ENCODE measurements around the gene PLEKHA6.

Gene PLEKHA6

DNA sequence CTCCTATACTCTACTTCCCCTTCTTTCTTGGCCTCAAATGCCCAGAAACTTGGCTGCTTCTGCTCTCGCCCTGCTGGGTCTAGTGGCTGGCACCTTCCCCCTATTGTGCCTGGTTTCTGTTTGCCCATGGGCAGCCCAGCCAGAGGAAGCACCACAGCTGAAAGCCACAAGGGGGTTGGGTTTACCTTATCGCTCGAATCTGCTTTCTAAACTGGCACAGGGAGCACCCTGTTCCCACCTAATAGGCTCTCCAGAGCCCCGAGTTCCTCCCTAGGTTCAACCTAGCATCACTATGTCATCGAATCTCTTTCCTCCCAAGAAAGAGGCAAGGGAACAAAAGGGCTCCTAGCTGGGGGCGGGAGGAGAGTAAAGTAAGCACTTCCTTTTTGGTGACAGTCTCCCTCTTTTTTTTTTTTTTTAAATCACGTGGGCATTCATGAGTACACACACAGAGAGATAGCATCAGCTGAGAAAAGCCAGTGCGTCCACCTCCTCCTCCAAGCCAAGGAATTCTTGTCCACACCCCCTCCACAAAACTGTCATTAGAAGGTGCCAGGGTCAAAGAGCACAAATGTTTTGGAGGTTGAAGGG is 72.8 kb downstream of the PLEKHA6 start:
- Histone ChIP-seq H2AFZ (ENCODE audit: low read depth, low read length) (no peak overlapping the region), H3K4me3 (ENCODE audit: low read length) (no peak overlapping the region), H3K27me3 (ENCODE audit: insufficient read depth, low read length) (no peaks in the 10 kb centered on the region), H3K9me3 (ENCODE audit: low read length) (no peaks in the 10 kb centered on the region), H3K4me1 (ENCODE audit: insufficient read depth, low read length) (peaks cover 40% of the 10 kb centered on the region), H3K36me3 (ENCODE audit: insufficient read depth, low read length) (peaks cover 1% of the 10 kb centered on the region)

DNA sequence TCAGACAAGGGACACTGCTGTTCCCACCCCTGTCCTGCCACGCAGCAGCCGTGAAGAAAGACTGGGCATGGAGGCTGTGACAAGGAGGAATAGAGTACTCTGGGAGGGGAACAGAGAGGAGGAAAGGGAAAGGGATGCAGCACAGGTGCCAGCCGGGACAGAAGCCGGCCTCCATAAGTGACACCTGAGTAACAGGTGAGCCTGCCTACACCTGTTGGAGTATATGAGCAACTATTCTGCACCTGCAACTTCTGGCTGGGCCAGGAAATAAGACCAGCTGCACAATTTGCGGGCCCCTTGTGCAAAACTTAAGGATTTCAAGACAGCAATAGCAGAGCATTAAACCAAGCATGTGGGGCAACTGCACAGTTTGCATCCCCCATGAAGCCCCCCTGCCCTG is 73.4 kb downstream of the PLEKHA6 start:
- Histone ChIP-seq H3K9me3 (ENCODE audit: low read length) (no peaks in the 10 kb centered on the region), H3K36me3 (ENCODE audit: insufficient read depth, low read length) (no peaks in the 10 kb centered on the region), H3K4me1 (ENCODE audit: insufficient read depth, low read length) (peaks cover 40% of the 10 kb centered on the region), H2AFZ (ENCODE audit: low read depth, low read length) (no peak overlapping the region), H3K27me3 (ENCODE audit: insufficient read depth, low read length) (no peaks in the 10 kb centered on the region), H3K4me3 (ENCODE audit: low read length) (no peak overlapping the region)

DNA sequence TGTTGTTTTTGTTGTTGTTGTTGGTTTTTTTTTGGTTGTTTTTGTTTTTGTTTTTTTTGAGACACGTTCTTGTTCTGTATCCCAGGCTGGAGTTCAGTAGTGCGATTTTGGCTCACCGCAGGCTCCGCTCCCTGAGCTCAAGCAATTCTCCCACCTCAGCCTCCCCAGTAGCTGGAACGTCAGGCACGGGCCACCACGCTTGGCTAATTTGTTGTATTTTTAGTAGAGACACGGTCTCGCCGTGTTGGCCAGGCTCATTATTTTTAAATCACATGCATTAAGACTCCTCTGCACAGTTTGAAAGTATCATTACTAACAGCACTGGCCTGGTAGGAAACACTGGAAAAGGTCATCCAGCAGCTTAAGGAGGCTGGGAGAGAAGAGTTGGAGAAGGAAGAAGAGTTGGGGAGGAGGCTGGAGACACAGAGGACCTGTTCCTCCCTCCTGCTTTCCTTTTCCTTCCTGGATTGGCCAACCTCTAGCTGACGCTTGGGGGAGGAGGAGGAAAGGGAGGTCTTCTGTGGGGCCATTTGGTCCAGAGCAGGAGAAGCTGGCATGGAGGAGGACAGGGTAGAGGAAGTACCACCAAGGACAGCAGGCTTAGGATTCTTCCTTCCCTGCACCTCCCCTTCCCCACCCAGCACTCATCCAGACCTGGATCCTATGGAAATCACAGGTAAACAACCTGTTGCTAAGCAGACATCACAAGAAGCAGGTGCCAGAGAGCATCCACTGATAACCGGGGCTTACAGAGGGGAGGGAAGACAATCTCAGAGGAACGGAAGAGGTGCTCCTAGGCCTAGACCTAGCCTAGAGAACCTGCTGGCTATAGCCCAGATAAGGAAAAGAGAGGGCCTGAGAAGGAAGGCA is 74.1 kb downstream of the PLEKHA6 start:
- Histone ChIP-seq H3K4me1 (ENCODE audit: insufficient read depth, low read length) (peaks cover 40% of the 10 kb centered on the region), H3K27me3 (ENCODE audit: insufficient read depth, low read length) (no peaks in the 10 kb centered on the region), H2AFZ (ENCODE audit: low read depth, low read length) (no peak overlapping the region), H3K4me3 (ENCODE audit: low read length) (no peak overlapping the region), H3K36me3 (ENCODE audit: insufficient read depth, low read length) (no peaks in the 10 kb centered on the region), H3K9me3 (ENCODE audit: low read length) (no peaks in the 10 kb centered on the region)

DNA sequence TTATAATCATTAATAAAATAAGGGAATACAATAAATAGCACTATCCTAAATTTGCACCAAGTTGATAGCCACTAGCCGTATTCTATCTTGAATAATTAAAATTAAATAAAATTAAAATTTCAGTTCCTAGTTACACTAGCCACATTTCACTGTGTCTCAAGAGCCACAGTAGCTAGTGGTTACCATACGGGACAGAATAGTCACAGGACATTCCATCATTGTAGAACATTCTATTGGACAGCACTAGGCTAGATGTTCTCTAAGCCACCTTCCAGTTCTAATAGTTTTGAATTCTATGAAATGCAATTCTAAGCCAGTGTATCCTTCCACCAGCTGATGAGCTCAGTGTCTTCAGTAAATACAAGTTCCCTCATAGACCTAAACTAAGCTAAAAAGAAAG is 74.8 kb downstream of the PLEKHA6 start:
- Histone ChIP-seq H3K36me3 (ENCODE audit: insufficient read depth, low read length) (no peaks in the 10 kb centered on the region), H3K9me3 (ENCODE audit: low read length) (no peaks in the 10 kb centered on the region), H2AFZ (ENCODE audit: low read depth, low read length) (no peak overlapping the region), H3K4me1 (ENCODE audit: insufficient read depth, low read length) (peaks cover 40% of the 10 kb centered on the region), H3K4me3 (ENCODE audit: low read length) (no peak overlapping the region), H3K27me3 (ENCODE audit: insufficient read depth, low read length) (no peaks in the 10 kb centered on the region)

DNA sequence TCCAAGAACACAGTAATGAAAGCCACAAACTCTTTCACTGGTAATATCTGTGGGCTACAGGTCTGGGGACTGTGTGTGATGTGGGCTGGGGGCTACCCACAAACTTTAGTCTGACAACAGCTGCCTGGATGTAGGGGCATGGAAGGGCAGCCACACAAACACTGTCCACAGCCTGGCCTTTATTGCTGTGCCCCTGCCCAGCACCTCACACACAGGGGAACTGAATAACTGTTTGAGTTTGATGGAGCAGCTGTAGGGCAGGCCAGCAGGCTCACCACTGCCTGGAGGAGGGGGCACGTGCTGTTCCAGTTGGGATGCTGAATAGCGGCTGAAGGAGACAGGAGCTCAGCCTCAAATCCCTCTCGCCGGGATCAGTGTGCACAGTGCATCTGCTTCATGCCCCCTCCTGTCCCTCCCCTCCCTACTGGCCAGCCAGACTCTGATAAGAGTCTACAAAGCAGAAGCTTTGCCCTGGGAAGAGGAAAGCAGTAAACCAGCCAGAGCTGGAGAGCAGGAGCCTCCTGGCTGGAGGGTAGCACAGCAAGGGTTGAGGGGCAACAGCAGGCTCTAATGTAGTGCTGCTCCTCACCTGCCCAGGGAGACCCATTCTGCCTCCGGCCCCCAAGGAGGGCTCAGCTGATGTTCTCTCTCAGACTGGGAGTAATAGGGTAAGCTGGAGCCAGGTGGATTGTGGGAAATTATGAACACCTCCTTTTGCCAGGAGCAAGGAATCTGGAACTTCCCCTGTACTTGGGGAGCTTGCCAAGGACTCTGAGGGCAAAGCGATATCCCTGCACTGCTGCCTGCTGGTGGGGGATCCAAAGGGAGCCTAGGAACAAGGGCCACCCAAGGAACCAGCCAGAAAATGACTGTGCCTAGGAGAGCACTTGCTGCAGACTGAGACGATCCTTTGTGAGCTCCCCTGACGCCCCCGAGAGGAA is 75.7 kb downstream of the PLEKHA6 start:
- Histone ChIP-seq H3K36me3 (ENCODE audit: insufficient read depth, low read length) (no peaks in the 10 kb centered on the region), H3K27me3 (ENCODE audit: insufficient read depth, low read length) (no peaks in the 10 kb centered on the region), H3K4me1 (ENCODE audit: insufficient read depth, low read length) (peaks cover 40% of the 10 kb centered on the region), H3K4me3 (ENCODE audit: low read length) (no peak overlapping the region), H2AFZ (ENCODE audit: low read depth, low read length) (no peak overlapping the region), H3K9me3 (ENCODE audit: low read length) (no peaks in the 10 kb centered on the region)

DNA sequence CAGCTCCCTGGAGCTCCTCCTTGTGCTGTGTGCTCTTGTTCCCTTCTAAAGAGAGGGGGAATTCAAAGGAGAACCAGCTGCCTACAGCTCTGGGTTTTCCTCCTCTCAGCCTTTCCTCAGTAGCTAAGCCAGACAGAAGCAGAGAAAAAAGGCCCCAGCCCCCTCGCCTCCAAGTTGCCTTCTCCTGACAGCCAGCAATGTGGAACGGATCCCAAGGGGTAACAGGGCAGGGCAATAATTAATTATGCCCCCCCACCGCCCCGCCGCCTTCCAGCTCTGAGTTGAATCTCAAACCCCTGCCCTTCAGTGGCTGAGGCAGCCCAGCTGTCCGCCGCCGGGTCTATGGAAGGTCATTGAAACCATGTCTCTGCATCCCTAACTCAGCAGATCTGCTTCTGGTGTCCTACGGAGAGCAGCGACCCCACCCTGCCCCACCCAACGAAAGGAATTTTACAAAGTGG is 76.9 kb downstream of the PLEKHA6 start:
- Histone ChIP-seq H3K9me3 (ENCODE audit: low read length) (no peaks in the 10 kb centered on the region), H3K36me3 (ENCODE audit: insufficient read depth, low read length) (no peaks in the 10 kb centered on the region), H3K4me3 (ENCODE audit: low read length) (no peak overlapping the region), H3K27me3 (ENCODE audit: insufficient read depth, low read length) (no peaks in the 10 kb centered on the region), H2AFZ (ENCODE audit: low read depth, low read length) (no peak overlapping the region), H3K4me1 (ENCODE audit: insufficient read depth, low read length) (peaks cover 32% of the 10 kb centered on the region)

DNA sequence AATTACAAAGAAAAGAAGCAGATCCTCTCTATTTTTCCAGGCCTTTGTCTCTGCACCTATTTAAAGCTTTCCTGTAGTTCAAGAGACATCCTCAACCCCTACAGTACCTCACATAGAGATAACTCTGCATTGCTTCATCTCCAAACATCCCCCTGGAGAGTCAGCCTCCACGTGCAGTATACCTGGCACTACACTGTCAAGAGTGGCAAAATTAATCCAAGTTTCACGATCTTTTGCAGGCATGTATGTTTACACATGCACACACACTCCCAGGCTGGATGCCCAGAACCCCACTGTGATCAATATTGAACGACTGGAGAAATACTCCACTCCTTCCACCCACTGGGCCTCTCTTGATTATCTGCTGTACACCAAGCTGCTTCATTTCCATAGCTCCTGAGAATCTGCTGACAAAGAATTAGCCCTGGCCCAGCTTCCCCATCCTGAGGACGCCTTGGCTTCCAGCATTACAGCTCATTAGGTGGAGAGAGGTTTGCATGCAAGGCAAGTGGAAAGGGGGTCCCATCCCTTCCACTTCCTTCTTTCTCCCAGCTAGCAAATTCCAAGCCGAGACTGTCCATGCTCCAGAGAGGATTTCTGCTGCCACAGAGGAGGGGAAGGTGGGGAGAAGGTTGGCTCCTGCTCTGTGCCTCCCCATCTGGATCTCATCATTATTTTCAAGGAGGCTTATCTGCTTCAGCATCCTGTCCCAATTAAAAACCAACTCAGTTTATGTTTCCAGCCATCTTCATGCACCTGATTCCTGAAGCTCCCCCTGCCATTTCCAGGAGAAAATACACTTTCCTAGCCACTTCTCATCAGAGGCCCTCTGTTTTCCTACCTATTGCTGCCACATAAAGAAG is 79.4 kb downstream of the PLEKHA6 start:
- H3K4me1 ChIP-seq (ENCODE audit: insufficient read depth, low read length) = peaks cover 38% of the 10 kb centered on the region

DNA sequence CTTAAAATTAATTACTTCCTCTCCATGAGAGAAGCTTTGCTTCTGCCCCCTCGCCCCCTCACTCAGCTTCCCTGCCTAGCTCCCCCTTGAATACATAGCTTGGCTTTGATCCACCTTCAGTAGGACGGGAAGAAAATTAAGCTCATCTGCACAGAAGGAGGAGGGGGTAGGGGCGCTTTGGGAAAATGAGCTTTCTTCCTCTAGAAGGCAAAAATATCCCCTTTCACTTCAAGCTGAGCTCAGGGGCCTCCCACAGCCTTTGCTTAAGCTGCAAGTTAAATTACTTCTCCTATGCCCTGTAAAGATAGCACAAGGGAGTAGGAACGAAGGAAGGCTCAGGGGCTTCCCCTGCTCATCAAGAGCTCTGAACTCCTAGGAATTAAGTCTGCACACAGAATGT is 80.8 kb downstream of the PLEKHA6 start:
- Histone ChIP-seq H3K4me1 (ENCODE audit: insufficient read depth, low read length) (peaks cover 31% of the 10 kb centered on the region), H3K36me3 (ENCODE audit: insufficient read depth, low read length) (peaks cover 9% of the 10 kb centered on the region), H3K27me3 (ENCODE audit: insufficient read depth, low read length) (no peaks in the 10 kb centered on the region), H3K9me3 (ENCODE audit: low read length) (no peaks in the 10 kb centered on the region), H3K4me3 (ENCODE audit: low read length) (no peak overlapping the region), H2AFZ (ENCODE audit: low read depth, low read length) (no peak overlapping the region)

More for the DNA sequence above, 79.4 kb downstream of the PLEKHA6 start:
- no peak overlapping the region for H3K4me3 ChIP-seq (ENCODE audit: low read length)
- H3K9me3 ChIP-seq (ENCODE audit: low read length) = no peaks in the 10 kb centered on the region
- H3K27me3 ChIP-seq (ENCODE audit: insufficient read depth, low read length) = no peaks in the 10 kb centered on the region
- H3K36me3 ChIP-seq (ENCODE audit: insufficient read depth, low read length) = peaks cover 2% of the 10 kb centered on the region
- no peak overlapping the region for H2AFZ ChIP-seq (ENCODE audit: low read depth, low read length)

DNA sequence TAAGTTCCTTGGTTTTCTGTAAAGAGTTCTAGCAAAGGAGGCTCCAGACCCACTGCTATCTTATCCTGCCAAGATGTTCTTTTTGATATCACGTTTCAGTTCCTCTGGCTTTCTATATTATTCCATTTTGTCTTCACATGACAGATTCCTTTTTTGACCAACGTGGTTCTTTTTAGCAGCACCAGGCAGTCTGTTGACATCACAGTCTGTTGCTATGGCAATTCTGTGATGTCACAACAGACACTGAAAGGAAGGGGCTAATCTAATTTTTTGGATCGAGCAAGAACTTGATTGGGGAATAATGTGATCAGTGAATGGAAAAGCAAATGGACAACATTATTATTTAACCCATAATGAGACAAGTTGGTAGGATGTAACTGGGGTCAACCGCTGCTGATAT is 81.5 kb downstream of the PLEKHA6 start:
- Histone ChIP-seq H3K4me1 (ENCODE audit: insufficient read depth, low read length) (peaks cover 24% of the 10 kb centered on the region), H2AFZ (ENCODE audit: low read depth, low read length) (no peak overlapping the region), H3K4me3 (ENCODE audit: low read length) (no peak overlapping the region), H3K9me3 (ENCODE audit: low read length) (no peaks in the 10 kb centered on the region), H3K27me3 (ENCODE audit: insufficient read depth, low read length) (no peaks in the 10 kb centered on the region), H3K36me3 (ENCODE audit: insufficient read depth, low read length) (peaks cover 16% of the 10 kb centered on the region)

DNA sequence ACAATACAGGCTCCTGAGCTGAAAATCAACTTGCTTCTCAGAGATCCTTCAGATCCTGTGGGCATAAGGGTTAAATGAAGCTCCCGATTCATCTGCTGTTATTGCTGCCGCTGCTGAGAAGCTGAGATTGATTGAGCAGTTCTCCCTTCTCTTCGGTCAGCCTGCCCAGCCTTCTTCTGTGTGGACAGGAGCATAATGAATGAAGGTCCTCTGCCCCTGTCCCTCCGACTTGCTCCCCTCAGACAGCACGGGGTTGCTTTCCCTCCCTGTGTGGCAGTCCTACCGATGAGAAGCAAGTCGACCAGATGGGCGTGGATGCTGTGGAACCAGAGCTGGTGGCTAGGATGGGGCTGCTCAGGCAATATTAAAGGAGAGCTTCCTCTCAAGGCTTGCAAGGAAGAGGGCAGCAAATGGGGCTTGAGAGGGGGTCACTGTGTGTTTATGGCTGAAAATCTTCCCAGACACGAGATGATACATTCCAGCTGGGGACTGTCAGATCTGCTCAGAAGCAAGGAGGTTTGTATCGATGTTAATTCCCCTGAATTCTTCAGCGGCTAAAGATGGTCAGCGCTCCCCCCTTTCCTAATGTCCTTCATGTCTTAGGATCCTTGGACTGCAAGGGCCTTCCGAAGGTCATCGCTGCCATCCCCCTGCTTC is 82.0 kb downstream of the PLEKHA6 start:
- peaks cover 19% of the 10 kb centered on the region for H3K4me1 ChIP-seq (ENCODE audit: insufficient read depth, low read length)
- no peaks in the 10 kb centered on the region for H3K9me3 ChIP-seq (ENCODE audit: low read length)
- no peaks in the 10 kb centered on the region for H3K27me3 ChIP-seq (ENCODE audit: insufficient read depth, low read length)
- H3K4me3 ChIP-seq (ENCODE audit: low read length) = no peak overlapping the region
- peaks cover 22% of the 10 kb centered on the region for H3K36me3 ChIP-seq (ENCODE audit: insufficient read depth, low read length)
- H2AFZ ChIP-seq (ENCODE audit: low read depth, low read length) = no peak overlapping the region

DNA sequence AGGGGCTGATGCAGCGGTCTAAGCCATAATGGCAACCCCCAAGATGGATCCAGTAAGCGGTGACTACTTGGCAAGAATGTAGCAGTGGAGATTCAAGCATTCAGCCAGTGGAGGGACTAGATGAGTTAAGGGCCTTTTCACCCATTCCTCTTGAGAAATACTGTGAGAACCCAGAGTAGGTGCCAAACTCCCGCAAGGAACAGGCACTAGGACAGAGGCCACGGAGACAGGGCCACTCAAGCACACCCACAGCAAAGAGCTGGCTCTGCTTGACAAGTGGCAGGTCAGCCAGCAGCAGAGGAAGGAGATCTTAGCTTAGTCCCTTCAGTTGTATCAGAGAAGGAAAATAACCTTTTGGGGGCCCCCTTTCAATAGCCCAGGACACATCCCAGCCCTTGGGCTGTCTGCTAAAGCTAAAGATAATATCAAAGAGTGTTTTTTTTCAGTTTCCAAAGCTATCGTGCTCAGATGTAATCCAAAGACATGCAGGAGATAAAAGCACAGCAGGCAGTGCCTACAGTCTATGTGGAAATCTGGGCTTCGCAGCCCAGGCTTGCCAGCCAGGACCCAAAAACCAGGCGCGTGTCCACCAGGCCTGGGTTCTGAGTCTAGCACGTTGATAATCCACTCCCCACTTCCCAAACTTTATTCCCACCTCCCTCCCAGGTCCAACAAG is 83.9 kb downstream of the PLEKHA6 start:
- no peaks in the 10 kb centered on the region for H3K27me3 ChIP-seq (ENCODE audit: insufficient read depth, low read length)
- H3K4me1 ChIP-seq (ENCODE audit: insufficient read depth, low read length) = peaks cover 13% of the 10 kb centered on the region
- no peak overlapping the region for H2AFZ ChIP-seq (ENCODE audit: low read depth, low read length)
- H3K36me3 ChIP-seq (ENCODE audit: insufficient read depth, low read length) = peaks cover 39% of the 10 kb centered on the region
- H3K9me3 ChIP-seq (ENCODE audit: low read length) = no peaks in the 10 kb centered on the region
- H3K4me3 ChIP-seq (ENCODE audit: low read length) = no peak overlapping the region

All from neuron (in vitro differentiated cells).